ENCODE data around the gene MRPL9.
A peak's percentile ranks its signal among the peaks of the same experiment; 100 is the strongest.

MRPL9 gene

GRCh38 chr1:151720974-151721787 is 42.1 kb downstream of the MRPL9 start, which contains the start of gene RIIAD1:
Gene RIIAD1 (plus strand): TSS chr1:151721522. CDS start chr1:151721537, 15 bp downstream.
- TF ChIP-seq, protein P1, sequence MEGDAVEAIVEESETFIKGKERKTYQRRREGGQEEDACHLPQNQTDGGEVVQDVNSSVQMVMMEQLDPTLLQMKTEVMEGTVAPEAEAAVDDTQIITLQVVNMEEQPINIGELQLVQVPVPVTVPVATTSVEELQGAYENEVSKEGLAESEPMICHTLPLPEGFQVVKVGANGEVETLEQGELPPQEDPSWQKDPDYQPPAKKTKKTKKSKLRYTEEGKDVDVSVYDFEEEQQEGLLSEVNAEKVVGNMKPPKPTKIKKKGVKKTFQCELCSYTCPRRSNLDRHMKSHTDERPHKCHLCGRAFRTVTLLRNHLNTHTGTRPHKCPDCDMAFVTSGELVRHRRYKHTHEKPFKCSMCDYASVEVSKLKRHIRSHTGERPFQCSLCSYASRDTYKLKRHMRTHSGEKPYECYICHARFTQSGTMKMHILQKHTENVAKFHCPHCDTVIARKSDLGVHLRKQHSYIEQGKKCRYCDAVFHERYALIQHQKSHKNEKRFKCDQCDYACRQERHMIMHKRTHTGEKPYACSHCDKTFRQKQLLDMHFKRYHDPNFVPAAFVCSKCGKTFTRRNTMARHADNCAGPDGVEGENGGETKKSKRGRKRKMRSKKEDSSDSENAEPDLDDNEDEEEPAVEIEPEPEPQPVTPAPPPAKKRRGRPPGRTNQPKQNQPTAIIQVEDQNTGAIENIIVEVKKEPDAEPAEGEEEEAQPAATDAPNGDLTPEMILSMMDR (IDR thresholded peaks at IDR 0.05; ENCODE audit: low read depth, low read length) = no peak
- peak within 1 kb of the TSS; percentile 46 to 48 for H3K4me3 ChIP-seq (replicated peaks in 1 of 2; ENCODE audit: low read depth in 2 of 2, low read length in 2 of 2)
- DNase-seq (ENCODE audit: low read depth in 2 of 2) = peak in 1 of 2 donors; percentile 33

GRCh38 chr1:151720554-151720953 is 42.7 kb downstream of the MRPL9 start:
- DNase-seq (ENCODE audit: low read depth in 2 of 2) = peak in 1 of 2 donors; percentile 52
- H3K4me3 ChIP-seq (replicated peaks in 1 of 2; ENCODE audit: low read depth in 2 of 2, low read length in 2 of 2) = peak overlapping the region; percentile 17 to 22
- TF ChIP-seq, protein P1 (IDR thresholded peaks at IDR 0.05; ENCODE audit: low read depth, low read length) = no peak

- no peak for DNase-seq (ENCODE audit: low read depth in 2 of 2)
- TF ChIP-seq, protein P1 (IDR thresholded peaks at IDR 0.05; ENCODE audit: low read depth, low read length) = no peak
- no peak overlapping the region for H3K4me3 ChIP-seq (replicated peaks in 1 of 2; ENCODE audit: low read depth in 2 of 2, low read length in 2 of 2)
These were observed 43.2 kb downstream of the MRPL9 start for GRCh38 chr1:151720125-151720524.

GRCh38 chr1:151718666-151719065 is 44.6 kb downstream of the MRPL9 start:
- no peak for DNase-seq (ENCODE audit: low read depth in 2 of 2)
- TF ChIP-seq, protein P1 (IDR thresholded peaks at IDR 0.05; ENCODE audit: low read depth, low read length) = no peak
- no peak overlapping the region for H3K4me3 ChIP-seq (replicated peaks in 1 of 2; ENCODE audit: low read depth in 2 of 2, low read length in 2 of 2)

GRCh38 chr1:151718011-151718431 is 45.3 kb downstream of the MRPL9 start:
- H3K4me3 ChIP-seq (replicated peaks in 1 of 2; ENCODE audit: low read depth in 2 of 2, low read length in 2 of 2) = no peak overlapping the region
- TF ChIP-seq, protein P1 (IDR thresholded peaks at IDR 0.05; ENCODE audit: low read depth, low read length) = no peak
- peak; percentile 34 to 41 for DNase-seq (ENCODE audit: low read depth in 2 of 2)

DNA sequence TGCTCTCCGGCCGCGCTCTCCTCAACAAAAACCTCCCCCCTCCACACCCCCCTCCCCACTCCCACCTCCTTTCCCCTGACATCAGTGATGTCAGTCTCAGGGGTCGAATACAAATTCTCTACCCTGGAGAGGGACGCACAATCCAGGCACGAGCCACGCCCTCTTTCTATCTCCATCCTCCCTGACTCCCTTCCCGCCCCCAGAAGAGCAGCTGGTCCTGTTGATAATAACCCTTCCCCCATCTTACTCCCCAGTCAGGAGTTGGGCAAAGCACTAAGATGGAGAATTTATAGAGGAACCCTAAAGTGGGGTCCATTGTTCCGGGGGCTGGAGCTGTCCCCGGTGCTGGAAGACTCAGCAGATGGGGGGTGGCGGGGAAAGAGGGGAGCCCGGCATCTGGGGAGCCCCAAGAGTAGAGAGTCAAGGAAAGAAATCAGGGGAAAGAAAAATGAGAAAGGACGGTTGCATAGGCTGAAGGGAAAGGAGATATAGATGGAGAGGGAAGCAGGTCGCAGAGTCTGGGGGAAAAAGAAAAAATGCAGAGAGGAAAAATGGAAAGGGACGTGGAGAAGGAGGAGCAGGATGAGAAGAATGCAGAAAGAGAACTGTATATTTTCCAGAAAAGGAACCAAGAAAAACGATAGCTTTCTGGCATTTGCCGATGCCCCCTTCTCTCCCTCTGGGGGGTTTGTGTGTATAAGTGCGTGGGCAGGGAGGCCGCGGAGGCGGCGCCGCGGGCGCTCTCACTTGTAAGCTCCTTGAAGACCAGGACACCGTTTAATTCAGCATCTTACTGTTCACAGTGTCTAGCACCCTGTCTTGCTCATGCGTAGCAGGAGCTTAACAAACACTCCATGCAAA is 46.3 kb downstream of the MRPL9 start, which contains the start of gene CELF3:
Gene CELF3, minus strand, starts transcription at position 33 of the 861 bp plus-strand sequence. CDS start 783 bp downstream, outside the sequence.
- DNase-seq (ENCODE audit: low read depth in 2 of 2) = peak in 1 of 2 donors; percentile 29
- TF ChIP-seq, protein P1 (IDR thresholded peaks at IDR 0.05; ENCODE audit: low read depth, low read length) = no peak

More for the DNA sequence above, 46.3 kb downstream of the MRPL9 start, which contains the start of gene CELF3:
- no peak within 1 kb of the TSS for H3K4me3 ChIP-seq (replicated peaks in 1 of 2; ENCODE audit: low read depth in 2 of 2, low read length in 2 of 2)

All from cardiac fibroblast (primary cell).